H1 (cell line): ENCODE results near the gene TAF10. TPM values are rescaled to one million over a fixed set of nuclear protein-coding genes. Genes with fewer than 3 reads are reported as not detected.

ENCODE experiments used
- CTCF ChIA-PET: fragments of 300-600 bp; sonication (Branson Sonifier 250); formaldehyde crosslinking; loops from one replicate; lab custom pipeline; 2021; ENCODE audit not compliant: partially characterized antibody; lab: Charles Lee
- POLR2A ChIA-PET: fragments of 300-600 bp; sonication (Branson Sonifier 250); formaldehyde crosslinking; loops from one replicate; lab custom pipeline; 2021; ENCODE audit warnings: inconsistent platforms; ENCODE audit not compliant: partially characterized antibody; lab: Charles Lee
- DNase-seq, 2 experiments: peaks; one replicate each; pipeline versions ENCODE4 v3.0.0 to v3.0.0-alpha.2; 2010 to 2022; ENCODE audit warnings: low spot score in 2 of 2, low read depth in 1 of 2, mixed read lengths in 1 of 2
- FAIRE-seq: peaks from 2 replicates; lab custom pipeline; 2011; peaks lifted over from hg19 to GRCh38; lab: Jason Lieb, UNC
- H2AFZ ChIP-seq: 2 replicates; pipeline ENCODE4 v1.8.1; 2012; ENCODE audit warnings: low read length, inconsistent platforms
- H2AK5ac ChIP-seq: 2 replicates; pipeline ENCODE4 v1.6.1; 2013; ENCODE audit warnings: low read depth, low read length
- H2BK120ac ChIP-seq: replicated peaks from 2 replicates; pipeline ENCODE3; 2013; ENCODE audit warnings: low read depth, low read length, inconsistent platforms
- H2BK12ac ChIP-seq: 2 replicates; pipeline ENCODE4 v1.6.1; 2013; ENCODE audit warnings: low read depth, low read length
- H2BK15ac ChIP-seq: 2 replicates; pipeline ENCODE4 v1.6.1; 2013; ENCODE audit warnings: low read length
- H2BK20ac ChIP-seq: 2 replicates; pipeline ENCODE4 v1.6.1; 2013; ENCODE audit warnings: low read length
- H2BK5ac ChIP-seq: 2 replicates; pipeline ENCODE4 v1.6.1; 2013; ENCODE audit warnings: low read depth, low read length
- H3K14ac ChIP-seq: 2 replicates; pipeline ENCODE4 v1.6.1; 2013; ENCODE audit warnings: inconsistent platforms; ENCODE audit not compliant: insufficient read length
- H3K18ac ChIP-seq: 2 replicates; pipeline ENCODE4 v1.6.1; 2013; ENCODE audit warnings: low read length; ENCODE audit errors: extremely low read depth
- H3K23ac ChIP-seq: 2 replicates; pipeline ENCODE4 v1.6.1; 2013; ENCODE audit warnings: inconsistent platforms; ENCODE audit not compliant: insufficient read length
- H3K23me2 ChIP-seq: 2 replicates; pipeline ENCODE4 v1.6.1; 2013; ENCODE audit warnings: low read depth, low read length
- H3K27ac ChIP-seq: 2 replicates; pipeline ENCODE4 v1.6.1; 2011; ENCODE audit warnings: low read depth, low read length, inconsistent platforms
- H3K27me3 ChIP-seq, 4 experiments: replicated peaks in 1 of 4; 1 replicate in 1 of 4; 2 replicates in 3 of 4; pipeline versions ENCODE4 v1.6.1 to v1.8.1; 2011 to 2013; ENCODE audit warnings: low read length in 3 of 4, mild to moderate bottlenecking in 3 of 4, inconsistent platforms in 2 of 4, mixed read lengths in 2 of 4, moderate library complexity in 1 of 4; ENCODE audit not compliant: control insufficient read depth in 3 of 4, insufficient read depth in 3 of 4; ENCODE audit errors: extremely low read depth in 1 of 4
- H3K36me3 ChIP-seq, 4 experiments: 2 replicates each; pipeline versions ENCODE4 v1.6.1 to v1.8.1; 2011 to 2013; ENCODE audit warnings: mild to moderate bottlenecking in 4 of 4, low read length in 3 of 4, moderate library complexity in 2 of 4, control low read depth in 1 of 4, inconsistent platforms in 1 of 4; ENCODE audit not compliant: insufficient read depth in 4 of 4, control insufficient read depth in 2 of 4
- H3K4ac ChIP-seq: replicated peaks from 2 replicates; pipeline ENCODE3; 2013; ENCODE audit warnings: low read length, low read depth, mixed read lengths, inconsistent platforms; ENCODE audit not compliant: insufficient read length
- H3K4me1 ChIP-seq, 4 experiments: replicated peaks in 1 of 4; 1 replicate in 1 of 4; 2 replicates in 3 of 4; pipeline versions ENCODE4 v1.6.1 to v1.8.1; 2011 to 2013; ENCODE audit warnings: low read length in 3 of 4, inconsistent platforms in 2 of 4, mixed read lengths in 1 of 4; ENCODE audit not compliant: insufficient read depth in 4 of 4, control insufficient read depth in 3 of 4
- H3K4me2 ChIP-seq, 2 experiments: 2 replicates each; pipeline versions ENCODE4 v1.6.1 to v1.8.1; 2011 to 2013; ENCODE audit warnings: low read depth in 2 of 2, low read length in 2 of 2, control low read depth in 1 of 2, inconsistent platforms in 1 of 2, mild to moderate bottlenecking in 1 of 2; ENCODE audit not compliant: insufficient read depth in 1 of 2
- H3K4me3 ChIP-seq, 4 experiments: fragments of 200-600, 300-600 bp in 1 of 4; sonication (generic), shearing (Covaris generic), sonication (Bioruptor Twin) in 1 of 4; 2 replicates each; pipeline versions ENCODE4 v1.5.1 to v1.8.1; 2011 to 2016; ENCODE audit warnings: low read length in 4 of 4, low read depth in 3 of 4, control low read depth in 2 of 4, inconsistent platforms in 2 of 4, mild to moderate bottlenecking in 2 of 4, mixed read lengths in 1 of 4, moderate library complexity in 1 of 4; ENCODE audit not compliant: insufficient read depth in 2 of 4; ENCODE audit errors: extremely low read depth in 1 of 4
- H3K56ac ChIP-seq: replicated peaks from 2 replicates; pipeline ENCODE3; 2013; ENCODE audit warnings: low read depth, mild to moderate bottlenecking, mixed read lengths, low read length, inconsistent platforms; ENCODE audit not compliant: insufficient read length
- H3K79me1 ChIP-seq: 2 replicates; pipeline ENCODE4 v1.6.1; 2013; ENCODE audit warnings: low read depth, low read length, control low read depth
- H3K79me2 ChIP-seq, 2 experiments: 2 replicates each; pipeline versions ENCODE4 v1.6.1 to v1.8.1; 2012 to 2013; ENCODE audit warnings: low read length in 2 of 2, mild to moderate bottlenecking in 2 of 2, inconsistent platforms in 1 of 2; ENCODE audit not compliant: insufficient read depth in 2 of 2, control insufficient read depth in 1 of 2
- H3K9ac ChIP-seq, 4 experiments: replicated peaks in 1 of 4; 1 replicate in 1 of 4; 2 replicates in 3 of 4; pipeline versions ENCODE4 v1.6.1 to v1.8.1; 2011 to 2013; ENCODE audit warnings: low read depth in 3 of 4, low read length in 3 of 4, control low read depth in 2 of 4, mild to moderate bottlenecking in 2 of 4, moderate library complexity in 2 of 4, inconsistent platforms in 1 of 4; ENCODE audit errors: extremely low read depth in 1 of 4
- H3K9me3 ChIP-seq, 2 experiments: 2 replicates each; pipeline versions ENCODE4 v1.6.1 to v1.8.1; 2012 to 2013; ENCODE audit warnings: mild to moderate bottlenecking in 2 of 2, moderate library complexity in 2 of 2, control low read depth in 1 of 2, inconsistent platforms in 1 of 2, low read depth in 1 of 2, low read length in 1 of 2, mixed read lengths in 1 of 2; ENCODE audit not compliant: insufficient read depth in 2 of 2
- H4K20me1 ChIP-seq, 2 experiments: replicated peaks in 1 of 2; 2 replicates each; pipeline versions ENCODE3 to v1.8.1; 2011 to 2013; ENCODE audit warnings: inconsistent platforms in 2 of 2, low read length in 2 of 2, mild to moderate bottlenecking in 1 of 2; ENCODE audit not compliant: insufficient read depth in 2 of 2, control insufficient read depth in 1 of 2
- H4K5ac ChIP-seq: 2 replicates; pipeline ENCODE4 v1.6.1; 2013; ENCODE audit warnings: low read length, low read depth, mixed read lengths, inconsistent platforms; ENCODE audit not compliant: insufficient read length
- H4K8ac ChIP-seq: 2 replicates; pipeline ENCODE4 v1.8.0; 2013; ENCODE audit warnings: mild to moderate bottlenecking, moderate library complexity, low read length, inconsistent platforms; ENCODE audit not compliant: insufficient read depth; ENCODE audit errors: extremely low read depth
- H4K91ac ChIP-seq: replicated peaks from 2 replicates; pipeline ENCODE3; 2013; ENCODE audit warnings: low read length, mixed read lengths, inconsistent platforms; ENCODE audit not compliant: insufficient read length
- BCL11A ChIP-seq, 2 experiments: IDR thresholded peaks; one replicate each; pipeline ENCODE4 v1.6.1; 2011; ENCODE audit warnings: low read depth in 2 of 2, low read length in 2 of 2, mild to moderate bottlenecking in 2 of 2
- CHD2 ChIP-seq: IDR thresholded peaks from 2 replicates; pipeline ENCODE4 v1.6.1; 2012; ENCODE audit warnings: low read length, improper control_type of control experiment
- FOSL1 ChIP-seq: IDR thresholded peaks from 2 replicates; pipeline ENCODE4 v1.6.1; 2011; ENCODE audit warnings: mild to moderate bottlenecking, low read depth, low read length, moderate library complexity; ENCODE audit not compliant: insufficient read depth
- MAFK ChIP-seq: IDR thresholded peaks from 2 replicates; pipeline ENCODE4 v1.6.1; 2012; ENCODE audit warnings: low read depth, mild to moderate bottlenecking, improper control_type of control experiment, low read length
- POLR2A ChIP-seq, 2 experiments: IDR thresholded peaks; 1 replicate in 1 of 2; 2 replicates in 1 of 2; pipeline ENCODE4 v1.6.1; 2011; ENCODE audit warnings: low read depth in 2 of 2, low read length in 2 of 2, mild to moderate bottlenecking in 2 of 2; ENCODE audit errors: control extremely low read depth in 1 of 2
- RBBP5 ChIP-seq: IDR thresholded peaks from 2 replicates; pipeline ENCODE4 v1.7.1; 2012; ENCODE audit warnings: low read depth, mild to moderate bottlenecking, inconsistent platforms, low read length, moderate library complexity, borderline replicate concordance
- RFX5 ChIP-seq: IDR thresholded peaks from 2 replicates; pipeline ENCODE4 v1.6.1; 2011; ENCODE audit warnings: low read depth, low read length, improper control_type of control experiment, borderline replicate concordance
- SAP30 ChIP-seq: fragments of 300-600 bp; sonication (generic); IDR thresholded peaks from 2 replicates; pipeline ENCODE4 v1.7.1; 2012; ENCODE audit warnings: low read length, moderate library complexity, mild to moderate bottlenecking, inconsistent platforms; ENCODE audit not compliant: insufficient read depth, insufficient replicate concordance
- TBP ChIP-seq: IDR thresholded peaks from 2 replicates; pipeline ENCODE4 v1.6.1; 2011; ENCODE audit warnings: low read depth, low read length, improper control_type of control experiment
- WGBS, 2 experiments: shearing (Covaris generic) in 1 of 2; methylation state at CpG; one replicate each; pipeline versions ENCODE4 v1.1.6 to v1.1.7; 2013 to 2015; ENCODE audit warnings: low lambda C conversion rate in 2 of 2, mixed read lengths in 2 of 2, inconsistent platforms in 1 of 2, low coverage in 1 of 2, missing lambda C conversion rate in 1 of 2; ENCODE audit not compliant: insufficient replicate concordance in 2 of 2, insufficient coverage in 1 of 2, insufficient read length in 1 of 2; ENCODE audit errors: extremely low coverage in 1 of 2, missing lambda C conversion rate in 1 of 2; 5-methylcytosine and 5-hydroxymethylcytosine counted together
- polyA plus RNA-seq, 7 experiments: library from polyadenylated mRNA; depleted of rRNA in 3 of 7; stranded (reverse) in 5 of 7; unstranded in 2 of 7; fragments of >200 nt in 5 of 7; fragments of 200-250 nt in 2 of 7; gene quantifications; 1 replicate in 5 of 7; 2 replicates in 1 of 7; 4 replicates in 1 of 7; pipeline versions ENCODE4 v1.2.1 to v1.2.3, GENCODE V29; 2011 to 2013; ENCODE audit warnings: missing spikeins in 2 of 7, mixed read lengths in 2 of 7
- total RNA-seq: library from RNA; stranded (reverse); fragmentation: NEBNext Ultra II Directional; extraction: Animal tissue kit (Norgen Biotek cat#: 25700); gene quantifications from 2 replicates; pipeline ENCODE4 v1.2.1, GENCODE V29; 2021
- TF ChIP-seq, protein P1 (sequence below), 3 experiments: IDR thresholded peaks; 1 replicate in 2 of 3; 2 replicates in 1 of 3; pipeline versions ENCODE4 v1.5.1 to v1.6.1; 2011; ENCODE audit warnings: low read length in 3 of 3, mild to moderate bottlenecking in 3 of 3, inconsistent platforms in 2 of 3, low read depth in 1 of 3, moderate library complexity in 1 of 3; ENCODE audit not compliant: insufficient read depth in 1 of 3; ENCODE audit errors: control extremely low read depth in 1 of 3
- TF ChIP-seq, protein P2 (sequence below): IDR thresholded peaks from 2 replicates; pipeline ENCODE4 v1.6.1; 2011; ENCODE audit warnings: low read depth, mild to moderate bottlenecking, low read length; ENCODE audit not compliant: insufficient read depth

Gene TAF10
- total and polyA plus RNA-seq, 2 of the 8 experiments (the other 6 are each of a cell fraction or from before 2014, with no cell fraction given): 128 to 213 TPM

DNA sequence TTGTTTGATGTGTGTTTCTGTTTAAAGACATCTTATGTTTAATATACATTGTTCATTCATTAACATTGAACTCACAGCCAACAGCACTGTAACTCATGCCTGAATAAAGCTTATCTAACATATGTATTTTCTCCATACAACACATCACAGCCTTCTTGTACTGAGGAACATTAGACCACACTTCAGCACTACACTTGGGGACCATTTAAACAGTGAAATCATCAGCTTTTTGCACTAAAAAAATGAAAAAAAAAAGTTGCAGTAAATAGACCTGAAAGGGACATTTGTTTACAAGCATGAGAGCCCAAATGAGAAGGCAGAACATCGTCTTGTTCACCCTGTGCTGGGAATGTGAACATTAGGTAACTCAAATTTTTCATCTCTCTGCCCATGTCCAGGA lies 22.5 kb upstream of the TAF10 start:
- H2BK20ac ChIP-seq: no peak overlapping the region
- no peak overlapping the region for H2BK120ac ChIP-seq
- ChIA-PET CTCF (interaction anchor here (0.9 to 4.6 kb wide), 4 partner anchors 15 to 74 kb away, joined by 3 to 23 read pairs (median 4); partner anchors contain the start of genes TAF10 and TPP1), POLR2A (interaction anchor here (1.0 to 1.5 kb wide), 2 partner anchors 11 to 49 kb away, joined by 3 read pairs; partner anchors contain the start of gene MRPL17)
- peaks cover 10 to 30% (median 24%) of the 10 kb centered on the region in 4 experiments for H3K27me3 ChIP-seq
- H3K4me2 ChIP-seq: no peak overlapping the region
- DNase-seq (no peak), FAIRE-seq (no peak)
- no peak overlapping the region for H3K9ac ChIP-seq
- no peaks in the 10 kb centered on the region for H3K9me3 ChIP-seq
- H3K79me1 ChIP-seq: no peaks in the 10 kb centered on the region
- no peaks in the 10 kb centered on the region for H3K79me2 ChIP-seq
- no peak overlapping the region for H2AK5ac ChIP-seq
- H4K91ac ChIP-seq: no peak overlapping the region
- peaks cover 1 to 7% of the 10 kb centered on the region in 2 experiments for H4K20me1 ChIP-seq
- H3K27ac ChIP-seq: no peak overlapping the region
- H3K56ac ChIP-seq: no peak overlapping the region
- H3K4ac ChIP-seq: no peak overlapping the region
- H3K23ac ChIP-seq: no peak overlapping the region
- no peaks in the 10 kb centered on the region for H3K36me3 ChIP-seq
- H3K23me2 ChIP-seq: peaks cover 12% of the 10 kb centered on the region
- peaks cover 0 to 6% (median 2%) of the 10 kb centered on the region in 4 experiments; a peak in 3 of 7 replicates for H3K4me1 ChIP-seq
- H2BK15ac ChIP-seq: no peak overlapping the region
- H3K4me3 ChIP-seq: no peak overlapping the region
- no peak overlapping the region for H3K14ac ChIP-seq
- H2BK5ac ChIP-seq: no peak overlapping the region
- no peak overlapping the region for H4K5ac ChIP-seq
- no peak overlapping the region for H2BK12ac ChIP-seq
- no peak overlapping the region for H4K8ac ChIP-seq
- no peak overlapping the region for H2AFZ ChIP-seq
- WGBS, 2 experiments: 69% methylated on average over 1 of the region's 1 CpG; no CpG with 5 or more reads in 1 of the 2 experiments
- no peak overlapping the region for H3K18ac ChIP-seq
- TF ChIP-seq BCL11A (IDR thresholded peaks at IDR 0.05; ENCODE audit: low read depth in 2 of 2, low read length in 2 of 2): no peak
- TF ChIP-seq TBP: no peak
- TF ChIP-seq RBBP5: no peak
- TF ChIP-seq, protein P1, sequence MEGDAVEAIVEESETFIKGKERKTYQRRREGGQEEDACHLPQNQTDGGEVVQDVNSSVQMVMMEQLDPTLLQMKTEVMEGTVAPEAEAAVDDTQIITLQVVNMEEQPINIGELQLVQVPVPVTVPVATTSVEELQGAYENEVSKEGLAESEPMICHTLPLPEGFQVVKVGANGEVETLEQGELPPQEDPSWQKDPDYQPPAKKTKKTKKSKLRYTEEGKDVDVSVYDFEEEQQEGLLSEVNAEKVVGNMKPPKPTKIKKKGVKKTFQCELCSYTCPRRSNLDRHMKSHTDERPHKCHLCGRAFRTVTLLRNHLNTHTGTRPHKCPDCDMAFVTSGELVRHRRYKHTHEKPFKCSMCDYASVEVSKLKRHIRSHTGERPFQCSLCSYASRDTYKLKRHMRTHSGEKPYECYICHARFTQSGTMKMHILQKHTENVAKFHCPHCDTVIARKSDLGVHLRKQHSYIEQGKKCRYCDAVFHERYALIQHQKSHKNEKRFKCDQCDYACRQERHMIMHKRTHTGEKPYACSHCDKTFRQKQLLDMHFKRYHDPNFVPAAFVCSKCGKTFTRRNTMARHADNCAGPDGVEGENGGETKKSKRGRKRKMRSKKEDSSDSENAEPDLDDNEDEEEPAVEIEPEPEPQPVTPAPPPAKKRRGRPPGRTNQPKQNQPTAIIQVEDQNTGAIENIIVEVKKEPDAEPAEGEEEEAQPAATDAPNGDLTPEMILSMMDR (IDR thresholded peaks at IDR 0.05; ENCODE audit: control extremely low read depth in 1 of 3, insufficient read depth in 1 of 3, low read depth in 1 of 3, low read length in 3 of 3): no peak
- no peak for TF ChIP-seq POLR2A (IDR thresholded peaks at IDR 0.05; ENCODE audit: control extremely low read depth in 1 of 2, low read depth in 2 of 2, low read length in 2 of 2)
- TF ChIP-seq CHD2: no peak
- TF ChIP-seq, protein P2, sequence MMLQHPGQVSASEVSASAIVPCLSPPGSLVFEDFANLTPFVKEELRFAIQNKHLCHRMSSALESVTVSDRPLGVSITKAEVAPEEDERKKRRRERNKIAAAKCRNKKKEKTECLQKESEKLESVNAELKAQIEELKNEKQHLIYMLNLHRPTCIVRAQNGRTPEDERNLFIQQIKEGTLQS: no peak
- TF ChIP-seq SAP30: no peak
- TF ChIP-seq MAFK: no peak
- no peak for TF ChIP-seq RFX5
- no peak for TF ChIP-seq FOSL1
